GM12891 (cell line): Measurements from ENCODE around the gene CPSF4L.
A peak's percentile ranks its signal among the peaks of the same experiment; 100 is the strongest.

Source experiments
- DNase-seq: peaks from one replicate; pipeline ENCODE4 v3.0.0; 2011; ENCODE audit warnings: low spot score; ENCODE audit not compliant: insufficient read length
- FAIRE-seq: peaks from 2 replicates; lab custom pipeline; 2011; peaks lifted over from hg19 to GRCh38; lab: Jason Lieb, UNC
- PAX5 ChIP-seq: IDR thresholded peaks from 2 replicates; pipeline ENCODE4 v1.6.1; 2011; ENCODE audit warnings: low read length, moderate library complexity, mild to moderate bottlenecking; ENCODE audit not compliant: insufficient read depth, severe bottlenecking
- POLR2A ChIP-seq: IDR thresholded peaks from 2 replicates; pipeline ENCODE4 v1.6.1; 2011; ENCODE audit warnings: low read depth, low read length, control low read depth
- POLR2AphosphoS5 ChIP-seq: IDR thresholded peaks from 2 replicates; pipeline ENCODE4 v1.6.1; 2011; ENCODE audit warnings: low read depth, low read length, control low read depth
- POU2F2 ChIP-seq: IDR thresholded peaks from 2 replicates; pipeline ENCODE4 v1.6.1; 2011; ENCODE audit warnings: low read depth, mild to moderate bottlenecking, control low read depth, low read length, moderate library complexity
- SPI1 ChIP-seq: IDR thresholded peaks from 2 replicates; pipeline ENCODE4 v1.6.1; 2011; ENCODE audit warnings: low read depth, low read length, control low read depth
- TAF1 ChIP-seq: IDR thresholded peaks from 2 replicates; pipeline ENCODE4 v1.6.1; 2011; ENCODE audit warnings: low read depth, low read length, control low read depth

The CPSF4L gene

DNA sequence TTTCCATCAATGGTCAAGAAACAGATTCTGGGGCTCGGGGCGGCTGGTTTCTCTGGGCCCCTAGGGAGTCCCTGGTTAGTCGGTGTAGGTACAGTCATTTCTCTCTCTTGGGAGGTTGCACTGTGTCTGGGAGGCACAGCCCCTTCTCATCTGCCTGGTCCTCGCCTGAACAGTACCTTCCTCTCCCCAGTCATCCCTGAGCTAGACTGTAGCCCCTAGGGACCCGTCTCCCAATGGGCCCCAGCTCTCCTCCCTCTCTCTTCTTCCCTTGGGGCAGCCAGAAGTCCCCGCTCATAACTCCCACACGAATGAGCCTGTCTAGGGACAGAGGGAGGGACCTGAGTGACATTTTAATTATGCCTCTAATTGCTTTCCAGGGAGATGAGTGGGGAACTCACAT is 20.2 kb upstream of the CPSF4L start:
- DNase-seq = peak; percentile 62
- TF ChIP-seq PAX5 = no peak
- TF ChIP-seq TAF1 = no peak
- no peak for TF ChIP-seq POLR2AphosphoS5
- no peak for TF ChIP-seq POU2F2
- TF ChIP-seq POLR2A = no peak
- no peak for TF ChIP-seq SPI1
- peak; percentile 59 for FAIRE-seq

DNA sequence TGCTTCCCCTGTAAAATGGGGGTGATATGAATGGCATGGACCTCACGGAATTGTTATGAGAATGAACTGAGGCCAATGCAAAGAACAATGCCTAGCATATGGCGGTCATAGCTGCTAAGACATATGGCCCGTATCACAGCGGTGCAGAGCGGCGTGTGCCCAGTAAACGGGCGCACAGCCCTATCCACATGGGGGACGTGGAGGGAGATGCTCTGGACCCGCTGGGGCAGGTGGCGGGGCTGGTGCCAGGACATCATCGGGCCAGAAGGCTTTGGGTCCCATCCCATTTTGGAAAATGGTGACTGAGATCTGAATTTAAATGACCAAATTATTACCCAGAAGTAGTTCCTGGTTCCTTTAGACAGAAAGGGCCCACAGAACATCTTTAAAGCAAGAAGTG is 18.5 kb upstream of the CPSF4L start:
- no peak for DNase-seq
- TF ChIP-seq SPI1 (no peak), PAX5 (no peak), TAF1 (no peak), POU2F2 (no peak), POLR2A (no peak), POLR2AphosphoS5 (no peak)
- no peak for FAIRE-seq

DNA sequence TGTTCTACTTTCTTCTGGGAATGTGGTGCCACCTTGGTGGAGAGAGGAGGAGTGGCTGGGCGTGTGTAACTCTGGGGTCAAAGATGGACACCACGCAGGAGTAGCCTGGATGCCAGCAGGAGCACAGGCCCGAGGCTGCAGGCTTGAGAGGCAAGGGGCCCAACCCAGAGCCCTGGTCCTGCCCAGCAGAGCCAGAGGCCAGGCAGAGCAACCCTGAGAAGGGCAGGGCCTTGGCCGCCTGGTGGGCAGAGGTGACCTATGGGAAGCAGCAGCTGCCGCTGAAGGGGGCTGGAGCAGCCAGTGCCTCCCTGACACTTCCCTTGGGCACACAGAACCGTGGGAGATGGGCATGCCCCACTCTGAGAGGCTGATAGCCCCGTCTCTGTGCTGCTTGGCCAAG is 18.0 kb upstream of the CPSF4L start:
- FAIRE-seq (no peak), DNase-seq (no peak)
- TF ChIP-seq PAX5 (no peak), SPI1 (no peak), POLR2AphosphoS5 (no peak), TAF1 (no peak), POLR2A (no peak), POU2F2 (no peak)

DNA sequence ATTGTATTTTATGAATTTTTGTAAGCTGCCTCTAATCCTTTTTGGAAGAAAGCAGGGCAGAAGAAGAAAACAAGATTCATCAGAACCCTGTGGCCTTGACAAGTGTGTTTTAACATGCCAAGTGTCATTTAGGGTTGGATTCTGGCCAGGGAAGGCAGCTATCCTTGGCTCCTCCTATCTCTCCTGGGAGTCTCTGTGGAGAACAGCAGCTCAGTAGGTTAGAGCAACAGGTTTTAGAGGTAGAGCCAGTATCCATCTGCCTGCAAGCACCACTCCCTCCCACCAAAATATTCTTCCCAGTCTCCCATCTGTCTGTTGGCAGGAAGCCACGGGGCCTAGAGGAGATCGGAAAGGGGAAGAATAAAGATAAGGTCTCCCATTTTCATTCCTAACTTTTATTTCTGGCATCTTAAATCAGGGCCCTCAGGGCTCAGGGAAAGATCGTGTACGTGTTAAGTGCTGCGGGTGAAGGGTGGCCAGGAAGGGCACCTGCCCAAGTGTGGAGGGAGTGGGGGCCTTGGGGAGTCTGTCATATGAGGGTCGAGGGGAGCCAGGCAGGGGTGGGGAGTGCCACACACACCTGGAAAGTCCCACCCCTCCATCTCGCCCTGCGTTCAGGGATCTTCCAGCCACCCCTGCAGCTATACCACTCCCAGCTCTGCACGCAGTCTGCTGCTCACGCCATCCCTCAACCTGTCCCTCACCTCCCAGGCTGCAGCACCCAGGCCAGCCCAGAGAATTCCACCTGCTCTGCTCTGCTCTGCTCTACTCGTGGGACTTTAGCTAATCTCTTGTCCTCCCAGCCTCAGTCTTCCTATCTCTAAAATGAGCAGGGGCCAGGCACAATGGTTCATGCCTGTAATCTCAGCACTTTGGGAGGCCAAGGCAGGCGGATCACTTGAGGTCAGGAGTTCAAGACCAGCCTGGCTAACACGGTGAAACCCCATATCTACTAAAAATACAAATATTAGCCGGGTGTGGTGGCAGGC is 17.1 kb upstream of the CPSF4L start:
- FAIRE-seq (no peak), DNase-seq (no peak)
- no peak for TF ChIP-seq SPI1
- no peak for TF ChIP-seq POLR2AphosphoS5
- no peak for TF ChIP-seq PAX5
- no peak for TF ChIP-seq POLR2A
- TF ChIP-seq POU2F2 = no peak
- TF ChIP-seq TAF1 = no peak

DNA sequence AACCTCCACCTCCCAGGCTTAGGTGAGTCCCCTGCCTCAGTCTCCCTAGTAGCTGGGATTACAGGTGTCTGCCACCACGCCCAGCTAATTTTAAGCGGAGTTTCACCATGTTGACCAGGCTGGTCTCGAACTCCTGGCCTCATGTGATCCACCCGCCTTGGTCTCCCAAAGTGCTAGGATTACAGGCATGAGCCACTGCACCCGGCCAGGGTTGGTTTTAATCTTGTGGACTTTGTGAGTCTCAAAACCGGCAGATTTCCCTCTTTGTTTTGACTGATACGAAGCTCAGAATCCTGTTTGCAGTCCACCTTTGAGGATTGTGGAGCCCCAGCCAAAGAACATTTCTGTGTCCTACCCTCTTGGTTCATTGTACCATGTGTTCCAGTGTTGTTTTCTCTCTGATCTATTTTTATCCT is 16.4 kb upstream of the CPSF4L start:
- FAIRE-seq (no peak), DNase-seq (no peak)
- TF ChIP-seq PAX5 = no peak

DNA sequence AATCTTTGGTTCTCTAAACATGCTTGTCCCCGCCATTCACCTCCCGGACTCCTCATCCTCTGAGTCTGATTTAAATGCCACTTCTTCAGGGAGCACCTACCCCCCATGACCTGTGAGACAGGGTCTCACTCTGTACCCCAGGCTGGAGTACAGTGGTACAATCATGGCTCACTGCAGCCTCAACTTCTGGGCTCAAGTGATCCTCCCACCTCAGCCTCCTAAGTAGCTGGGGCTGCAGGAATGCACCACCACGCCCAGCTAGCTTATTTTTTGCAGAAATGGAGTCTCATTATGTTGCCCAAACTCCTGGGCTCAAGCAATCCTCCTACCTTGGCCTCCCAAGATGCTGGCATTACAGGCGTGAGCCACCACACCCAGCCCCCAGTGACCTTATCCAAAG is 12.8 kb upstream of the CPSF4L start:
- FAIRE-seq = no peak
- no peak for TF ChIP-seq POLR2AphosphoS5
- no peak for TF ChIP-seq PAX5
- no peak for TF ChIP-seq TAF1
- no peak for TF ChIP-seq SPI1
- no peak for TF ChIP-seq POU2F2
- TF ChIP-seq POLR2A = no peak

DNA sequence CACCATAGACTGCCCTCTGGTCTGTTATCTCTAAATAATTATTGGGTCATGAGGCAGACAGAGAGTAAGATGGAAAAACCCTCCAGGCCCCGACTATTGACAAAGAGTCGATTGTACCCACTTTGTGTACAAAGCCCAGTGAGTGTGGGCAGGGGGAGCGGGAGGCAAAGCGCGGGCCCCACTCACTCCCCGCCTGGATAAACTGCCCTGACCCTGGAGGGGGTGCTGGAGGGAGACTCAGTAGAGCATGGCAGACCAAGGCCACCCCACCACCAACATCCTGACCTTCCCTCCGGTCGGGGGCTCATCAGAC is 11.2 kb upstream of the CPSF4L start:
- FAIRE-seq = no peak
- DNase-seq = no peak
- no peak for TF ChIP-seq TAF1
- TF ChIP-seq POLR2AphosphoS5 = no peak
- TF ChIP-seq PAX5 = no peak
- TF ChIP-seq SPI1 = no peak
- no peak for TF ChIP-seq POU2F2
- no peak for TF ChIP-seq POLR2A

More for the DNA sequence above, 12.8 kb upstream of the CPSF4L start:
- no peak for DNase-seq

DNA sequence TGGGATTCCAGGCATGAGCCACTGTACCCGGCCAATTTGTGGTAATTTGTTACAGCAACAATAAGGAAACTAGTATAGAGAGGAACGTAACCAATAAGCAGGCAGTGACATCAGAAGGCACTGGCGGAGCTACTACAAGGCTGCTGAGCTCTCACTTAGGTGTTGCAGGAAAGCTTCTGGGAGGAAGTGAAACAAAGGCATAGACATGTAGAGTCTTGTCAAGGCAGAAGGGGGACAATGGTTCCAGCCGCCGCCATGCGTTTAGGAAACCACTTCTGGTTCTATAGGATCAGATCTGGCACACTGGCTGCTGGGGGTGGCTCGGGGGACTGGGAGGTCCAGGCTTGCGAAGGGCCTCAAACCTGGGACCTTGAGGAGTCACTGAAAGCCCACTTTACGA is 9.4 kb upstream of the CPSF4L start:
- peak; percentile 61 for DNase-seq
- TF ChIP-seq SPI1 (peak; percentile 99), POLR2AphosphoS5 (no peak)
- FAIRE-seq = no peak

DNA sequence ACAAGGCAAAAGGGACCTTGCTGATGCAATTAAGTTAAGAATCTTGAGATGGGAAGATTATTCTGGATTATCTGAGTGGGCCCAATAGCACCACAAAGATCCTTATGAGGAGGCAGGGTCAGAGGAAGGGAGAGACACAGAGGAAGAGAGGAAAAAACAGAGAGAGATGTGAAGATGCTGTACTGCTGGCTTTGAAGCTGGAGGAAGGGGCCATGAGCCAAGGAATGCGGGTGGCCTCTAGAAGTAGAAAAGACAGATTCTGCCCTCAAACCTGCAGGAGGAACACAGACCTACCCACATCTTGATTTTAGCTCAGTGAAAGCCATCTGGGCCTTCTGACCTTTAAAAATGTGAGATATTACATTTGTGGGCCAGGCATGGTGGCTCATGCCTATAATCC is 8.1 kb upstream of the CPSF4L start:
- FAIRE-seq (no peak), DNase-seq (no peak)
- TF ChIP-seq POLR2AphosphoS5 = no peak
- no peak for TF ChIP-seq POU2F2
- TF ChIP-seq PAX5 = no peak
- TF ChIP-seq TAF1 = no peak
- TF ChIP-seq SPI1 = no peak
- no peak for TF ChIP-seq POLR2A

DNA sequence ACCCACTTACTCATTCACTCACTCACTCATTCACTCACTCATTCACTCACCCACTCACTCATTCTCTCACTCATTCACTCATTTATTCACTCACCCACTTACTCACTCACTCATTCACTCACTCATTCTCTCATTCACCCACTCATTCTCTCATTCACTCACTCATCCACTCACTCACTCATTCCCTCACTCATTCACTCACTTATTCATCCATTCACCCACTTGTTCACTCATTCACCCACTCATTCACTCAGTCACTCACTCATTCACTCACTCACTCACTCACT is 7.6 kb upstream of the CPSF4L start:
- DNase-seq (no peak), FAIRE-seq (no peak)
- TF ChIP-seq TAF1 (no peak), PAX5 (no peak), POLR2AphosphoS5 (no peak), SPI1 (no peak), POU2F2 (no peak), POLR2A (no peak)
